Measurements from ENCODE around the gene ZKSCAN2.

- TF ChIP-seq CTCF (IDR thresholded peaks at IDR 0.05; ENCODE audit: low read length) (no peak), EZH2 (optimal IDR thresholded peaks at IDR 0.05; ENCODE audit: low read depth, low read length) (no peak), EZH2phosphoT487 (IDR thresholded peaks at IDR 0.05; ENCODE audit: low read length) (no peak)
Measured at GRCh38 chr16:25194273-25194878, 63.3 kb downstream of the ZKSCAN2 start.
